Lung microvascular endothelial cell (primary cell): ENCODE measurements around the gene MTHFR. TPM values are rescaled to one million over a fixed set of nuclear protein-coding genes. Genes with fewer than 3 reads are reported as not detected.
"Not testable (repeated sequence)": the region's sequence is repeated elsewhere in the genome, so short reads cannot be mapped to it uniquely, and the experiment has no call there.

Experiments
- DNase-seq, 2 donors: peaks; one replicate each; pipeline versions ENCODE4 v3.0.0 to v3.0.0-alpha.2; 2010; ENCODE audit warnings: low read depth in 2 of 2
- total RNA-seq: library from RNA; depleted of rRNA; stranded (reverse); fragments of >200 nt; gene quantifications from 2 replicates; pipeline ENCODE4 v1.2.1, GENCODE V29; 2014

MTHFR gene
- total RNA-seq, 1 donor from 2014 or later, result 35.5 TPM

DNA sequence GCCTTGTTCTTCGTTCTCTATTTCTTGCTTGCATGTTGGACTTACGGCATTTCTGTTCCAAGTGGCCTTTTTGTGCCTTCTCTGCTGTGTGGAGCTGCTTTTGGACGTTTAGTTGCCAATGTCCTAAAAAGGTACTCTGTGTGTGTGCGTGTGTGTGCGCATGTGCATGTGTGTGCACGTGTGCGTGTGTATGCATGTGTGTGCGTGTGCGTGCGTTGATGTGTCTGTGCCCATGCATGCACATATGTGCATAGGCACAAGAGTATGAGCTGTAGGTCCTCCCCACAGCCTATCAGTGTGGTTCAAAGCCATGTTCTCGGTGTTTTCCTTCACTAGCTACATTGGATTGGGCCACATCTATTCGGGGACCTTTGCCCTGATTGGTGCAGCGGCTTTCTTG lies 28.1 kb upstream of the MTHFR start:
- no peak for DNase-seq

- DNase-seq, result no peak
Observed at GRCh38 chr1:11833497-11833896, 27.7 kb upstream of the MTHFR start.

GRCh38 chr1:11831945-11832725 lies 26.4 kb upstream of the MTHFR start:
- no peak for DNase-seq

GRCh38 chr1:11828511-11828910 lies 22.7 kb upstream of the MTHFR start:
- no peak for DNase-seq

DNA sequence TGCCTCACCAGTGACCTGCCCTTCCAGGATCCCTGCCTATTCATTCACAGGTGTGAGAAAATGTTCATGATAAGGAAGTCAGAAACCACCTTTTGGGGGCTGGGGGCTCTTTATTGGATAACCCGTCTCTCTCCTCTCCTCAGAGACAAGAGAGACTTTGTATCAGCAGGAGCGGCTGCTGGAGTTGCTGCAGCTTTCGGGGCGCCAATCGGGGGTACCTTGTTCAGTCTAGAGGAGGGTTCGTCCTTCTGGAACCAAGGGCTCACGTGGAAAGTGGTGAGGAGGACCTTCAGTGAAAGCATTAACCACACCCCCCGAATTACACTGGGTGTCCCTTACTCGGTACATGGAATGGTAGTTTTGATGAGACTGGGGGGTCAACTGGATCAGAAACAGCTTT lies 21.2 kb upstream of the MTHFR start:
- no peak for DNase-seq

DNA sequence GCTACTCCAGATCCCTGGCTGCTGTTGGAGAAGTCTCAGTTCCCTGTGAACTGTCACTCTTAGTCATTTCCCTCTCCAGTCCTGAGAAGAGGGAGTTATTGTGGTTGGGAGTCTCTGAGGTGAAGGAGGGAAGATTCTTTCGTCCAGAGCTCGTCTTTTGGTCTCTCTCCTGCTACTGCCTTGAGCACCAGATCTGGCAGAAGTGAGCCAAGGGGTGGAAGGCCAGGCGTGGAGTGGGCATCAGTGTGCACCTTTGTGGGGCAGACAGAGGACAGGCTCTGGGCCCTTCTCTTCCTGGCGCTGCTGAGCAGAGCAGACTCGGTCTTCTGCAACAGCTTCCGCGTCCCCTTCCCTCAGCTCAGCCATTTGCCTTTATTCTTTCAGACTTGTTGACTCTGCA lies 19.4 kb upstream of the MTHFR start:
- DNase-seq, result peak in 1 of 2 donors; percentile 10

GRCh38 chr1:11823366-11824137 lies 17.8 kb upstream of the MTHFR start:
- DNase-seq, result no peak

GRCh38 chr1:11822091-11822490 lies 16.3 kb upstream of the MTHFR start:
- DNase-seq, result peak in 1 of 2 donors; percentile 18

- DNase-seq, result no peak
Observed at GRCh38 chr1:11817192-11817591, 11.4 kb upstream of the MTHFR start.

DNA sequence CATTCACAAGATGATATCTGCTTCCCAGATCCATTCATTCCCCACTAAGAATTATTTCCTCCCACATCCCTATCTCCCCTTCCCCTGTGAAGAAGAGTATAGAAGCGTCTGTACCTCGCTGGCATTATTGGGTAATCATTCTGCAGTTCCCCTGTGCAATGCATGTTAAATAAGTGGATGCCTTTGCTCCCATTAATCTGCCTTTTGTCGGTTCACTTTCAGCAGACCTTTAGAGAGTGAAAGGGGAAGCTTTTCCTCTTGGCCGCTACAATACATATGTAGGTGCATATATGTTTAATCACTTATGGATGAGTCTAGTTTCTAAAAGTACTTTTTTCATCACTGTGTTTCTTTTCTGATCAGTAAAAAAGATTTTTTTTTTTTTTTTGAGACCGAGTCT lies 7.3 kb upstream of the MTHFR start:
- no peak for DNase-seq

GRCh38 chr1:11807133-11807532 lies 1.4 kb upstream of the MTHFR start:
- no peak for DNase-seq

DNA sequence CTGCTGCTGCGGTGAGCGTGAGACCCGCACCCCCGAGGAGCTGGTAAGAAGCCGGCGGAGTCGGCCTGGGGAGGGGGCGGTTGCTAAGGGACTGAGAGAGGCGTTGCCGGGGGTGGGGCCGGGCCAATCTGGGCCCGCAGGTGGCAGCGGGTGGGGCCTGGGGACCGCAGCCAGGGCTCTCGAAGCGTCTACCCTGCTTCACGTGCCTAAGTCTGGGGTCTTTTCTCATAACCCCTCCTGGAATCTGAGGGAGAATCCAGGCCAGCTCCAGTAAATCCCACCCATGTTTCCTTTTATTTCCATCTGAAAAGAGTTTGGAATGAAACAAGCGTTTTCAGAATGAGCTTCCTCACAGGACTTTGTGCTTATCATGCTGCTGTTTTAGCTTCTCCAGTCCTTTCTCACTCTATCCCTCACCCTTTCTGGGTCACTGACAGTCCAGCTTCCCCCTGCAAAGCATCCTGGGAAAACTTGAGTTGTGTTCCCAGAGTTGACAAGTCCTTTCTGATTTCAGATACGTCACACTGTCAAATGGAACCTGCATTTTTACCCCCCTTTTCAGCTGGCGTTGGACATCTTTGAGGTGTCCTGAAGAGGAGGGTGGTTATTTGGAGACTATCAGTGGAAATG lies 658 bp upstream of the MTHFR start:
- peak; percentile 35 to 52 for DNase-seq

- peak; percentile 26 to 47 for DNase-seq
Observed at GRCh38 chr1:11804666-11805421, 920 bp downstream of the MTHFR start.

- not testable (repeated sequence) for DNase-seq
Observed at GRCh38 chr1:11803924-11804665, 1.7 kb downstream of the MTHFR start.

- peak; percentile 63 to 90 for DNase-seq
Observed at GRCh38 chr1:11802973-11803885, 2.5 kb downstream of the MTHFR start.

DNA sequence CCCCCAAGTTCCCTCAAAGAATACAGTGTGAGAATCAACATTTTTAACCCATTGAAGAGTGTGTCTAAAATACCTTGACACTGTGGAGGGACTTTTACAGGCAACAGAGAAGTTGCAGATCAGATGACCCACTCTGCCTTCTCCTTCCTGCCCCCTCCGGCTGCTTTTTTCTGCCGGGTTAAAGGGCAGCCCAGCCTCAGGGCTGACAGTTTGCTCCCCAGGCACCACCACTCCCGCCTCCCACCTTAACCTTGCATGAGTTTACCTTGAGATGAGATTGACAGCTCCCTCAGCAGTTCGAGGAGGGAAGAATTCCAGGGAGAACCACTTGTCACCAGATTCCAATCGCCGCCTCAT lies 3.2 kb downstream of the MTHFR start:
- DNase-seq, result peak in 1 of 2 donors; percentile 32

GRCh38 chr1:11800756-11801433 lies 4.9 kb downstream of the MTHFR start:
- no peak for DNase-seq

GRCh38 chr1:11800391-11800755 lies 5.4 kb downstream of the MTHFR start:
- no peak for DNase-seq

DNA sequence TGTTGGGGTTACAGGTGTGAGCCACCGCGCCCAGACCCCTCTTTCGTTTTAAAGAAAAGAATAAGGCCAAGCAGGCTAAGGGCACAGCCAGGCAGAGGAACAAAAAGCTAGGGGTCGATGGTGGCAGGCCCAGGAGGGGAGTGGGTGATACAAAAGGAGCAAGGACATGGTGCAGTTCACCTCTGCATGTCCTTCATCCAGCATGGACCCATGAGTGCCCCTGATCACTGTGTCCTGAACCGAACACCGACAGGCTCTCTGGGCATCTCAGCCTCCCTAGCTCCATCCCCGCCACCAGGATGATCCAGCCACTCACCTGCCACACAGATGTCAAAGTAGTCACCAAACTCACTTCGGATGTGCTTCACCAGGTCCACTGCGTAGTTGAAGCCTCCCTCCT lies 5.9 kb downstream of the MTHFR start:
- no peak for DNase-seq
